Fibroblast of skin of scalp (primary cell): ENCODE data around the gene CA10.
A peak's percentile ranks its signal among the peaks of the same experiment; 100 is the strongest.

Experiments
- DNase-seq: peaks from one replicate; pipeline ENCODE4 v3.0.0-alpha.2; 2013

CA10 gene

DNA sequence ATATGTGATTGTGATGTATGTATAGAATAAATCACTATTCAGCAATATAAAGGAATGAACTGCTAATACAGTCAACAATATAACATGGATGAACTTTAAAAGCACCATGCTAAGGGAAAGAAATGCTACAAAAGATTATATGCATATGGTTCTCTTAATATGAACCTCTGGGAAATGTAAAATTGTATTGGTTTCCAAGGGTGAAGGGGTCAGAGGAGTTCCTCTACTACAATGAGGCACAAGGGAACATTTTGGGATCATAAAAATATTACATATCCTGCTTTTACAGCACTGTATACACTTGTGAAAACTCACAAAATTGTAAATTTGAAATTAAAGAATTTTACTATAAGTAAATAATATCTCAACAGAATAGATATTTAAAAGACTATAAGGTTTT, 111.4 kb downstream of the CA10 start:
- DNase-seq = no peak

DNA sequence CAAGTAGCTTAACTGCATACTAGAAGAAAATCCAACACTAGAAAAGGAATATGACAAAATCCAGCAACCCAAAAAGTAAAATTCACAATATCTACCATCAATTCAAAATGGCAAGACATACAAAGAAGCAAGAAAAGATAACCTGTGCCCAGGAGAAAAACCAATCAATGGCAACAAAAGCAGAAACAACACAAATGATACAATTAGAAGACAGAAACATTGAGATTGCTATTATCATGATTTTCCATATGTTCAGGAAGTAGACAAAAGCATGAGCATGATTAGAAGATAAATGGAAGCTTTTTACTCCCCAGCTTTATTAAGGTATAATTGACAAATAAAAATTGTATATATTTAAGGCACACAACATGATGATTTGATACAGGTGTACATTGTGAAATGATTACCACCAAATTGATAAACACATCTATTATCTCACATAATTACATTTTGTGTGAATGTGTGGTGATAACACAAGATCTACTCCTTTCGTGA, 117.3 kb downstream of the CA10 start:
- DNase-seq = no peak

DNA sequence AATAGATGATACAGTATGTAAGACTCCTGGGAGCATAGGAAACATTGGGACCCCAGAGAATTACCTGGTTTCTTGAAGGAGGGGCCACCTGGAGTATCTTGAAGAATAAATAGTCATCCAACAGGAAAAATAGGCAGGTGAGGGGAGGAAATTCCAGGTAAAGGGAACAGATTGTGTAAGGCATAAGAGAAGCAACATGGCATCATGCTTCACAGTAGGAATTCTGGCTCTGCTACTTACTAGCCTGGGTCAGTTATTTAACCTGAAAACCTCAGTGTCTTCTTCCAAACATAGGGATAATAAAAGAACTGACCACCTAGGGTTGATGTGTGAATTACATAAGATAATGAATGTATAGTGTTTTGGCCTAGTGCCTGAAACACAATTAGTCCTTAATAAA, 122.1 kb downstream of the CA10 start:
- DNase-seq = no peak

GRCh38 chr17:52035336-52035915, 123.1 kb downstream of the CA10 start:
- no peak for DNase-seq

- no peak for DNase-seq
These were observed 126.1 kb downstream of the CA10 start for GRCh38 chr17:52032454-52032853.

- no peak for DNase-seq
These were observed 128.5 kb downstream of the CA10 start for GRCh38 chr17:52030052-52030451.

- peak; percentile 78 for DNase-seq
These were observed 130.8 kb downstream of the CA10 start for GRCh38 chr17:52027620-52028295.

- DNase-seq = no peak
These were observed 131.4 kb downstream of the CA10 start for GRCh38 chr17:52027081-52027480.

GRCh38 chr17:52026075-52026474, 132.4 kb downstream of the CA10 start:
- DNase-seq = peak; percentile 17

DNA sequence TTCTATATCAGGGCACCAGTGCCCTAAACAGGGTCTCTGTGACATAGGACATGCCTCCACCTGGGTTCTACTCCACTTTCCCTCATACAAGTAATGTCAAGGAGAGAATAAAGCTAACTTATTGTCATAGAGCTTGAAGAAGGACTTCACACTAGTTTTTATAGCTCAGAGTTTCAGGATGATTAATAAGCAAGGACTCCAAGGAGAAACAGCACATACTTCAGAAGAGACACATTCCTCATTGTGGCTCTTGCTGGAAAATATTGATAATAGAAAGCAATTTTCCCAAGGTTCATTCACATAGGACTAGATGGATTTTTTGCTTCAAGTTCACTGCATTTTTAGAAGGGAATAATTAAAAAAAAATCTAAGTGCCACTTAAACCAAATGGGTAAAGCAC, 133.3 kb downstream of the CA10 start:
- DNase-seq = peak; percentile 64

DNA sequence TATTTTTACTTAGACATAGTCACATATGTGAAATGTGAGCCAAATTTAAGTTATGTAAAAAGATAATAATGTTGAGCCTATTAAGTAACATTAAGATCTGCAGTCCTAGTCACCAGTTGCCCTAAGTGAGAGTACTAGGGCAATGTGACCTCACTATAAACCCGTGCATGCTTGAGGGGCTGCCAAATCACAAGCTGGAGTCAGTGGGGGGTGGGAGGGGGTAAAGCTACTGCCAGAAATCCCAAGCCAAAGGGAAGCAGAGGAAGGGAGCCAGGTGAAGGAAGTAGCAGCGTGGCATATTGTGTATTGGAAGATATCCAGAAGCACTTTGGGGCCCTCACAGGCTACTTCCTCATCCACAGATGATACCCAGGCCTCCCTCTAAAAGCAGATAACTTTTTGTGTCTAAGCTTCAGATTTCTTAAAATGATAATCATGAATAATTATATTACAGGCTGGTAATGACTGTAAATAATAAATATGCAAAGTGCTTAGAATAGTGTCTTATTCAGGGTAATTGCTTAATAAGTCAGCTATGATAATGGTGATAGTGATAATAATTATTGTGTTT, 134.1 kb downstream of the CA10 start:
- peak; percentile 65 for DNase-seq

- no peak for DNase-seq
These were observed 147.4 kb downstream of the CA10 start for GRCh38 chr17:52011064-52011463.

GRCh38 chr17:51999654-52000053, 158.9 kb downstream of the CA10 start:
- no peak for DNase-seq

DNA sequence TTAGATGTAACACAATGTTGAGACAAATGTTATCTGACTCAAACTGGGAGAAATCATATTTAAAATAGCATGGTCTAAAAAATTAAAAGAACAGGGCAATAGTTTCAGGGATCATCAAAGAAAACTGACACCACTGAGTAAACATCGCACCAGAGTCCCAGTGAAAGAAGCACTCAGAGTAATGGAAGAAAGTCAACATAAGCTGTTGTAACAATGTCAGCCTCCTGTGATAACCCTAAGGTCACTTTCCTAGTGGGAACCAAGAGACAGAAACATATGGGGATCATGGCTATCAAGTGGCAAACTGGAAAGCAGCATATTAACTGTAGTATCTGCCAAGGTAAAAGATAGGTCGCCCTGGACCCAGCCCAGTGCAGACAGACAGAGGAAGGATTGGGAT, 160.8 kb downstream of the CA10 start:
- no peak for DNase-seq

- DNase-seq = peak; percentile 5
These were observed 162.6 kb downstream of the CA10 start for GRCh38 chr17:51995797-51996403.

GRCh38 chr17:51992864-51993416, 165.6 kb downstream of the CA10 start:
- DNase-seq = no peak

DNA sequence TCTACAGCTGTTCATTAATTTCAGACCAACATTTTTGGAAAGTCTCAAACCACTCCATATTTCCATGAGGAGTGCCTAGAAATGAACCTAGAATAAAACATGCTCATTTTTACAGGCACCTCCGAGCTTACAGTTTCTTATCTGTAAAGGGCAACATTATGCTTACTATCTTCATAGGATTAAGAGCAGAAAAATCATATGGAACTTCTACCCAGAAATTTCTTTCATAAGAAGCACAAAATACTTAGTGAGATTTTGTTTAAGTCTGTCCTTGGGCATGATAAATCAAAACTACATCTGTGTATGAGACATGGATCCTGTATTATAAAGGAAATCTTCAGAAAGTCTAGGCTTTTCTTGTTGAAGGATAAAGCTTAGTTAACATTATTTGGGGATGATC, 187.4 kb downstream of the CA10 start:
- no peak for DNase-seq

DNA sequence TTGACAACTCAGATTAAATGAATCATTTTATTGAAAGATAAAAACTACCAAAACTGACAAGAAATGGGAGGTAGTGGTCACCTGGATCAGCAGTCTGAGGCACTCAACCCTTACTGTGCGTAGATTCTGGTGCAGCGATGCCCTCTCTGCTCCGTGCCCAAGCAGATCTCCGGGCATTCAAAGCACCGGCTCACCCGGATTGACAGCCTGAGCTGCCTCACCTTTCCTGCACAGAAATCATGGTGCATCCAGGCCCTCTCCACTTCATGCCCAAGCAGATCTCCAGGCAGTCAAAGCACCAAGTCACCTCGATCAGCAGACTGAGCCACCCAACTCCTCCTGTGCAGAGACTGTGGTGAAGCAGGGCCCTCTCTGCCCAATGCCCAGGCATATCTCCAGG, 196.8 kb downstream of the CA10 start:
- no peak for DNase-seq

- DNase-seq = no peak
These were observed 200.7 kb downstream of the CA10 start for GRCh38 chr17:51957786-51958185.

DNA sequence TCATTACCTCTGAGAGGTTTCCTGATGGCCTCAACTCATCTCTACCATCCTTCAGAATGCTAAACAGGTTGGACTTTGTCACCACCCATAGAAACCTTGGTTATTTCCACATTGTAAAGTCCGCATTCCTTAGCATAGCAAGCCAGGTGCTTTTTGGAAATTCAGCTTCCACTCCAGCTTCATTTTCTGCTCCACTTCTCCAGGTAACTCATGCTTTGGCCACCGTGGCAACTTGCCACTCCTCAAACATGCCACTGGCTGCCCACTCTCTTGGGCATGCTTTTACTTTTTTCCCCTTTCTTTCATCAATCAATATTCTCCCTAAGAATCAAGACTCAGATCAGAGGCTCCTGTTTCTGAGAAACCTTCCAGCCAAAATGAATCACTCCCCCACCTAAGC, 203.3 kb downstream of the CA10 start:
- no peak for DNase-seq

GRCh38 chr17:51954232-51954765, 204.2 kb downstream of the CA10 start:
- DNase-seq = no peak

DNA sequence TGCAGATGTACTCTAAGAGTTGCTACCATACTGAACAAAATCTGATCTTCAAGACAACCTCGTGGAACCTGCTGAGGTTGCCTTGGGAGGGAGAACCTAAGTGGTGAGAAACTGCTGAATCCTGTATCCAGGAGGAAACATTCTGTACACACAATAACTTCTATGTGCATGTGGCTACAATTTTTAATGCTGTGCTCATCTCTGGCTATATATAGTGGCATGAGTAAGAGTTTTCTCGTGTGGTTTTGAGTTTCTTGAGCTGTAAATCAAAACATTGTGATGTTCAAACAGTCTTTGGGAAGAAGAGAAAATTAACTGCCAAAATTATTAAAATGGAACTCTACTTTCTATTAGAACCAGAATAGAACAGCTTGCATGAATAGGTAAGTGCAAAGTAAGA, 206.8 kb downstream of the CA10 start:
- DNase-seq = peak; percentile 3

DNA sequence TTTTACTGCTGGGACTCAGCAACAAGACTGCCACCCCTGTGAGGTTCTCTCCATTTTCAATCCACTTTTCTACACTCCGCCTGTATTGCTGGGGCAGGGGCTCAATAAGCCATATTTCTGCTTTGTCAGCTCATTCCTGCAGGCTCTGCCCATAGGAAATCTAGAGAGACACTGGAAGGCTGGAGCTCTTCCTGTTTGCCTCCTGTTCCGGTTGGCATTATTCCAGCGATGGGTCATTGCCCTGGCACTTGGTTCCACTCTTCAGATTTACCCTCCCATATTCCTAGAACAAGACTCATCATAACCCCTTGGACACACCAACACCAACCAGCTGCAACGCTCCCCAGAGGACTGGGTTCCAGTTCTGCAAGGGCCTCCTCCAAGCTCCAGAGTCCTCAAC, 210.4 kb downstream of the CA10 start:
- peak; percentile 9 for DNase-seq
